Activated CD8-positive, alpha-beta T cell treated with anti-CD3 and anti-CD28 coated beads for 36 hours (primary cell): Measurements from ENCODE around the gene CNTD1. TPM values are rescaled to one million over a fixed set of nuclear protein-coding genes. Genes with fewer than 3 reads are reported as not detected.

Source experiments
- ATAC-seq: fragments of 200-7000 bp; cut with Tn5 transposase; one replicate; pipeline ENCODE4 v1.10.0; 2021; ENCODE audit warnings: mild to moderate bottlenecking, moderate library complexity
- CTCF ChIA-PET: fragments of 350-600 bp; sonication (Branson Sonifier 250); formaldehyde crosslinking; loops from one replicate; lab custom pipeline; 2021; ENCODE audit warnings: antibody characterized with exemption; lab: Charles Lee
- POLR2A ChIA-PET: fragments of 350-600 bp; sonication (Branson Sonifier 250); formaldehyde crosslinking; loops from one replicate; lab custom pipeline; 2021; ENCODE audit warnings: antibody characterized with exemption; lab: Charles Lee
- DNase-seq: peaks from one replicate; pipeline ENCODE4 v3.0.0-alpha.2; 2020
- H3K27ac Mint-ChIP-seq: one replicate; pipeline ENCODE4 v1.8.0; 2021; ENCODE audit warnings: mild to moderate bottlenecking, mixed read lengths
- H3K27me3 Mint-ChIP-seq: one replicate; pipeline ENCODE4 v1.8.0; 2021; ENCODE audit warnings: mixed read lengths
- H3K36me3 Mint-ChIP-seq: one replicate; pipeline ENCODE4 v1.8.0; 2021; ENCODE audit warnings: low read depth, mixed read lengths
- H3K4me1 Mint-ChIP-seq: one replicate; pipeline ENCODE4 v1.8.0; 2021; ENCODE audit warnings: low read depth, mixed read lengths
- H3K4me3 Mint-ChIP-seq: one replicate; pipeline ENCODE4 v1.8.0; 2021; ENCODE audit warnings: mild to moderate bottlenecking, moderate library complexity, mixed read lengths
- H3K9me3 Mint-ChIP-seq: one replicate; pipeline ENCODE4 v1.8.0; 2021; ENCODE audit warnings: mixed read lengths
- CTCF ChIP-seq: fragments of 200-600 bp; IDR thresholded peaks from one replicate; pipeline ENCODE4 v1.8.0; 2022; ENCODE audit warnings: antibody characterized with exemption, mild to moderate bottlenecking
- intact Hi-C: fragments of 100-400 bp; cut with micrococcal nuclease; formaldehyde crosslinking; loops from one replicate; pipeline ENCODE4 v1.10.0; 2022
- microRNA-seq: library from miRNA; unstranded; fragments of <30 nt; microRNA quantifications from one replicate; pipeline ENCODE4 v1.2.0, GENCODE V29; 2022; ENCODE audit warnings: borderline microRNAs expressed, borderline replicate concordance
- total RNA-seq, 2 experiments: library from RNA; stranded (reverse); gene quantifications; one replicate each; pipeline ENCODE4 v1.2.3, GENCODE V29; 2021

Gene CNTD1
- total RNA-seq, 2 experiments from 2014 or later, result 0.23 TPM; not detected in 1

DNA sequence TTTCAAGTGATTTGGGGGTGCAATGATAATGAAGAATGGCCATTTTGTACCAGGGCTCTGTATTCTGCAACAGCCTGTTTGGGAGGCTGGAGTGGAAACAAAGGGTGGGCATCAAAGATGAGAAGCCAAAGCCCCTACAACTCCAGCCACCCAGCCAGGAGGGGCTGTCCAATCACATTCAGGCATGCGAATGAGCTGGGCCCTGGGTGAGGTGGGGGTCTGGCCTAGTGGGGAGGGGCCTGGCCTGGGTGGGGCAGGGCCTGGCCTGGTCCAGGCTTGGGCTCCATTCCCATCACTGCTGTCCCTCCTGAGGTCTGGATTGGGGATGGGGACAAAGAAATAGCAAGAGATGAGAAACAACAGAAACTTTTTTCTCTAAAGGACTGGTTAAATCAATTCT lies 58.7 kb downstream of the CNTD1 start:
- no peaks in the 10 kb centered on the region for H3K36me3 Mint-ChIP-seq
- no peak for TF ChIP-seq CTCF
- H3K4me1 Mint-ChIP-seq, result no peaks in the 10 kb centered on the region
- no peak overlapping the region for H3K27ac Mint-ChIP-seq
- POLR2A ChIA-PET, result interaction anchor here (1.2 kb wide), 1 partner anchor 12 kb away, joined by 4 read pairs; no protein-coding TSS in a partner anchor
- no peak for ATAC-seq
- H3K4me3 Mint-ChIP-seq, result no peak overlapping the region
- no peak for DNase-seq
- CTCF ChIA-PET, result no interaction called here
- peaks cover 1% of the 10 kb centered on the region for H3K27me3 Mint-ChIP-seq
- H3K9me3 Mint-ChIP-seq, result no peaks in the 10 kb centered on the region
- intact Hi-C loops, result no loop called here

Small RNAs within 50 kb of the gene (microRNA-seq; reads per million reads assigned to microRNA genes)
- gene MIR6781, result 0.91 reads per million

Other genes starting within 250 kb of the CNTD1 start
- gene HSD17B1, start 245.9 kb upstream of the CNTD1 start, total RNA-seq, result under 1 TPM; 0.43 to 0.49 TPM
- 10 to 100 TPM; 59.5 to 60.9 TPM for gene COASY, start 236.7 kb upstream of the CNTD1 start, total RNA-seq
- 10 to 100 TPM; 42.7 to 45.9 TPM for gene MLX, start 231.8 kb upstream of the CNTD1 start, total RNA-seq
- gene PSMC3IP, start 221.1 kb upstream of the CNTD1 start, total RNA-seq, result 10 to 100 TPM; 18.1 to 21.4 TPM
- 10 to 100 TPM; 25.0 to 28.2 TPM for gene RETREG3, start 189.5 kb upstream of the CNTD1 start, total RNA-seq
- 10 to 100 TPM; 79.5 to 82.4 TPM for gene TUBG1, start 189.2 kb upstream of the CNTD1 start, total RNA-seq
- 1 to 10 TPM; 7.5 TPM for gene TUBG2, start 139.6 kb upstream of the CNTD1 start, total RNA-seq
- gene PLEKHH3, start 121.9 kb upstream of the CNTD1 start, total RNA-seq, result under 1 TPM; 0.29 to 0.65 TPM
- not detected for gene CCR10, start 117.0 kb upstream of the CNTD1 start, total RNA-seq
- gene CNTNAP1, start 116.3 kb upstream of the CNTD1 start, total RNA-seq, result under 1 TPM; 0.13 to 0.25 TPM
- gene EZH1, start 53.8 kb upstream of the CNTD1 start, total RNA-seq, result 10 to 100 TPM; 23.1 to 25.5 TPM
- gene RAMP2, start 37.6 kb upstream of the CNTD1 start, total RNA-seq, result not detected
- gene VPS25, start 25.4 kb upstream of the CNTD1 start, total RNA-seq, result 10 to 100 TPM; 63.4 to 67.2 TPM
- gene WNK4, start 18.3 kb upstream of the CNTD1 start, total RNA-seq, result under 1 TPM; 0.65 to 0.72 TPM
- gene COA3, start 157 bp upstream of the CNTD1 start, total RNA-seq, result 10 to 100 TPM; 24.9 to 27.9 TPM
- gene BECN1, start 25.4 kb downstream of the CNTD1 start, total RNA-seq, result 10 to 100 TPM; 72.0 to 74.1 TPM
- gene PSME3, start 34.5 kb downstream of the CNTD1 start, total RNA-seq, result 100 to 1,000 TPM; 124 to 132 TPM
- gene AOC2, start 45.7 kb downstream of the CNTD1 start, total RNA-seq, result 1 to 10 TPM; 3.0 to 3.3 TPM
- 1 to 10 TPM; 2.0 to 2.9 TPM for gene AOC3, start 52.3 kb downstream of the CNTD1 start, total RNA-seq
- not detected for gene G6PC1, start 101.9 kb downstream of the CNTD1 start, total RNA-seq
- gene AARSD1, start 165.6 kb downstream of the CNTD1 start, total RNA-seq, result 10 to 100 TPM; 54.3 to 57.5 TPM
- gene PTGES3L, start 181.2 kb downstream of the CNTD1 start, total RNA-seq, result 1 to 10 TPM; 2.2 to 2.8 TPM
- gene RUNDC1, start 181.7 kb downstream of the CNTD1 start, total RNA-seq, result 10 to 100 TPM; 16.1 to 17.0 TPM
- 1,000 to 10,000 TPM; 1,640 to 1,647 TPM for gene RPL27, start 199.6 kb downstream of the CNTD1 start, total RNA-seq
- gene IFI35, start 207.9 kb downstream of the CNTD1 start, total RNA-seq, result 10 to 100 TPM; 33.4 to 35.8 TPM
- 10 to 100 TPM; 35.9 to 39.4 TPM for gene VAT1, start 223.5 kb downstream of the CNTD1 start, total RNA-seq
- not detected for gene RND2, start 226.4 kb downstream of the CNTD1 start, total RNA-seq